GM21717 (cell line): Measurements from ENCODE around the gene TENT4A.
A peak's percentile ranks its signal among the peaks of the same experiment; 100 is the strongest.

Source experiments
- ATAC-seq: cut with Tn5 transposase; IDR thresholded peaks from one replicate; pipeline ENCODE4 v1.9.1; 2021; ENCODE audit warnings: mild to moderate bottlenecking, moderate library complexity; ENCODE audit not compliant: unreplicated experiment

Gene TENT4A

DNA sequence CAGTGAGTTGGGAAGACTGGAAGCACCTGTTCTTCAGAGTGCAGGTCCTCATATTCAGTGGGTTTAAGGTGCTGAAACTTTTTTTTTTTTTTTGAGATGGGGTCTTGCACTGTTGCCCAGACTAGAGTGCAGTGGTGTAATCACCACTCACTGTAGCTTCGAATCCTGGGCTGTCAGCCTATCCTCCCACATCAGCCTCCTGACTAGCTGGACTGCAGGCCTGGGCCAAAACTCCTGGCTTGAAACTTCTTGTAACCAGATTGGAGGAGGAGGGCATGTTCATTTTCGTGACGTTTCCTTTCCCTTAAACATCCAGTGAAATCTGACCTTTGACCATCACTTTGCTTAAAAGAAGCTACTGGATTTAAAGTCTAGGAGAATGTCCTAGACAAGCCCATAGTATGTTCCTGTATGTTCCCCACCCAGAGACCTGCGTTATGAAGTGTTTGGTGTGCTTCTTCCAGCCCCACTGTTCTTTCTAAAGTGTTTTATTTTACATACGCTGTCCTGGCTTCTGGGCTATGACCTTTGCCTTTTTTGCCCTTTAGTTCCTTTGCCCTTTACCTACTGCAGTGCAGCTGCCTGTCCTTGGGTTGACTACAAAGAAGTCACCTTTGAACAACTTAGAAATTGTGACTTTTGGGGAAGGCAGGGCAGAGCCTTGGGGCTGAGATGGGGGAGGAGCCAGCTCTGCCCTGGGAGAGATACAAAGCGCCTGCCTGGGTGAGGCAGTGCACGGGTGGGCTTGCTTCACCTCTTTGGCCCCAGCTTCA is 18.4 kb downstream of the TENT4A start:
- no peak for ATAC-seq

DNA sequence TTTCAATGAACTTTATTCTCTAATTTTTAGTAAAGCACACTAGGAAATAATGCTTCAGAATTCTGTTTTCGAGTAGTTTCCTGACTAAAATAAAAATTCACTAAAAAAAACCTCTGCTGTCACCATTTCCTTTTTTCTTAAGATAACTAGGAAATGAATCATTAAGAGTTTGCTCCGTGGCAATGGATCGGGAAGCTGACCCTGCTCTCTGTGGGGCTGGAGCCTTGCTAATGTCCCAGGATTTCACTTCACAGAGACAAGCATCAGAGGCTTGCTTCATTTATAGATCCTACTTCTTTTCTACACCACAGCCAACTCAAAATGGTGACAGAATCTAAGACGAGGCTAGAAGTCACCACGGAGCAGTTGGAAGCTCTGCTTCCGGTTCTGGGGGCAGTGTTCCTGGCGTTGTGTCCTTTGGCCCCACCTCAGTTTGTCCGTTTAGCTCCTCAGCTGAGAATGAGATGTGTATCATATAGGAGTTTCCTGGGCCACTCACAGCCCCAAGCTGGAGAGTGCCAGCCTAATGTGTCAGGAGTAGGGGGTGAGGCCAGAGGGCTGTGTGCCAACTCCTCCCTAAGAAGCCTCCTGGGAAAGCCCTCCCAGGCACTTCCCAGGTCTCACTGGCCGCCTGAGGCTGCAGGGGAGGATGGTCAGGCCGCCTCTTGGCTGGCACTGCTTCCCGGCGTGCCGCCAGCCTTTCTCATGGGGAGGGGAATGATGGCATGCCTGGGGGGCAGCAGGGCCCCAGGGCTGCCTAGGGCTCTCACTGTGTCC is 19.6 kb downstream of the TENT4A start:
- no peak for ATAC-seq

DNA sequence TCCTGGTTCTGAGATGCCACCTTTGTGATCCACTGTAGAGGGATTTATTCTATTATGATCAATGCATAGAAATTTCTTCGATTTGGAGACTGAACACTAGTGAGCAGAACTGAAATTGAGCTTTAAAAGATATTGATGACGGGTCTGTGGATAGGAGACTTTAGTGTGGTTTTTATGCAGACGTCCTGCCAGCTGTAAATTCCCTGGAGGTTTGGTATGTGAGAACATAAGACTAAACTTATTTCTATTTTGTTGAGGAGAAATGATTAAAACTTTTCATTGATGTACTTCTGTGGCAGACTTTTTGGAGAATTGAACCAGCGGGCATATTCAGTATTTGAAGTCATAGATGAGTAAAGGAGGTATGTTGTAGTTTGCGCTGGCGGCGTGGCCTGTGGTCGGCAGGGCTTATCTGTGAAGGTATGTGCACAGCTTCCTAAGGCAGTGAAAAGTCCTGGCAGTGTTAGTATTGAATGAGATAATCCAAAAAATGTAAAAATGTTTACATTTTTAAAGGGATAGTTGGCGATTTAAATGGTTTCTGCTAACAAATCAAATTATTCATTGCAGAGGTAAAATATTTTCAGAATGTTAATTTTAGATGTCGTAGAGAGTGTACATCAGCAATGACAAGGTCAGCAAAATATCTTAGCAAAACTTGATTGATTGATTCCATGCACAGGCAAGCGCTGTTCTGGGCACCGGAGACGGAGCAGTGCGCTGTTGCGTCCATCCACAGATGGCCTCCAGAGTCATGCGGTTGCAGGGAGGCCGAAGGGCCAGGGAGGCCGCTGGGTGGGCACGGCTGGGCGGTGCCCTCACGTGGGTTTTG is 20.4 kb downstream of the TENT4A start:
- no peak for ATAC-seq

DNA sequence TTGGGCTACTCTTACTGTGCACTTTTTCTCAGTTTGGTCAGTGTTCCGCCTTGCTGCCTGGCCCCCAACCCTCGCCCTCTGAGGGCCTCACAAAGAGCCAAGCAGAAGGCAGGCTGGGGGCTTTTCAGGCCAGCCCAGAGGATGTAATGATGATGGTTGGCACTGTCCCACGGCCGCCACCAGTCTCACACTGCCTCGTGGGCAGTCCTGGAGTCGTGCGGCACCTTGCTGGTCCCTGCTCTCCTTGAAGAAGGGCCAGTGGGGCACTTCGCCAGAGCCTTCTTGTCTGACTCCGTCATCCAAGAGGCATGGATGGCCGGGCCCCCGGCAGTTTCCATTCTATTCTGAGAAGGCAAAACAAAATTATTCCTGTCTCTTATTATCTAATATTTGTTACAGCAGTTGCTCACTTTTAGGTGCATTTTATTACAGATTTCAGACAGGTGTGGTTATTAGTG is 21.0 kb downstream of the TENT4A start:
- no peak for ATAC-seq

DNA sequence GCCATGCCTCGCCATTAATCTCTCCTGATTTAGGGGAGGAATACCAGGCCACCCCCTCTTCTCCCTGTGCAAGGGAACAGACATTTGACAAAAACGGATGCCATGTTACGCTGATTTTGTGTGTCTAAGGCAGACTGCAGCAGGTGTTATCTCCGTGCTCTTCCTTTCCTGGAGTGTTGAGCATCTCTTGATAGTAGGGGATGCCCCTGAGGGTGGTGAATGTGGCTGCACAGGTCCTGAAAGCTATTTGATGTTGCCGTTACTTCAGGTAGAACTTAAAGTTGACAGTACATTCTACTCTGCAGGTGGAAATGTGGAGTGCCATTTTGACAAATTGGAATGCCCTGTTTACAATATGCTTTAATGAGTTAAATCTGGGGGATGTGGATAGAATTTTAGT is 21.5 kb downstream of the TENT4A start:
- ATAC-seq: no peak

DNA sequence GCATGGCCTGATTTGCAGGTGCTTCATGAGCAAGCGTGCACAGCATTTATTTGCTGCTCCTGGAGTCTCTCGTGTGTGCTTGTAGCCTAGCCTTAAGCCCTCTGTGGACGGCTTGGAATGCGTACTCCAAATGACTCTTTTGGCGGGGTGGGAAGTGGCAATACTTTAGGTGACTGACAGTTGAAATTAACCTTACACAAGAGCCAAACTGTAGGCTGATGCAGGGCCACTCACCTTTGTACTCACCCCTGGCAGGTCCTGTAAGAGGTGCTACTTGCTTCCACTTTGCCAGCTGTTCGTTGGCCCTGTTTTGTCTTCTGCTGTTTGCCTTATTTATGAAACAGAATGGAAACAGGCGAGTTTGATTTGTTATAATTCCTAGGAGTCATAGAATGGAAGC is 22.9 kb downstream of the TENT4A start:
- no peak for ATAC-seq

DNA sequence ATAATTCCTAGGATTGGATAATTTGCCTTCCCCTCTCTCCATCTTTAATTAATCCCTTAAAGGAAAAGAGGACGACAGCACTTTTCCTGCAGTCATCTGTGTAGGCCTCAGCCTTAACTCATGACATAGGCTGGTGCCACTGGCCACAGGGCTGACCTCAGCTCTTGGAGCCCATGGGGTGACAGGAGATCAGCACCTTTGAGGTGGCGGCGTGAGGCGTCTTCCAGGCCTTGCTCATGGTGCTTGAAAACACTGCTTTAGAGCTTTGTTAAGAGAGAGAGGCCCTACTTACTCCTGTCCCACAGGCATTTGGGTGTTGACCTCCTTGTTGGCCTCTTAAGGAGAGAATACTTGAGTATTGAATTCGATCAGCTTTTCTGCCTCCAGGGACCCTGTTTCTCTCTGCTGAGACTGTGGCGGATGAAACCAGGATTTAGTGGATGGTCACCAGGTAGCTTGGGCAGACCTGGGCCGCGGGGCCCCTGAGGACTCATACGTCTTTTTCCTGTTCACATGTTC is 23.4 kb downstream of the TENT4A start:
- ATAC-seq: no peak

DNA sequence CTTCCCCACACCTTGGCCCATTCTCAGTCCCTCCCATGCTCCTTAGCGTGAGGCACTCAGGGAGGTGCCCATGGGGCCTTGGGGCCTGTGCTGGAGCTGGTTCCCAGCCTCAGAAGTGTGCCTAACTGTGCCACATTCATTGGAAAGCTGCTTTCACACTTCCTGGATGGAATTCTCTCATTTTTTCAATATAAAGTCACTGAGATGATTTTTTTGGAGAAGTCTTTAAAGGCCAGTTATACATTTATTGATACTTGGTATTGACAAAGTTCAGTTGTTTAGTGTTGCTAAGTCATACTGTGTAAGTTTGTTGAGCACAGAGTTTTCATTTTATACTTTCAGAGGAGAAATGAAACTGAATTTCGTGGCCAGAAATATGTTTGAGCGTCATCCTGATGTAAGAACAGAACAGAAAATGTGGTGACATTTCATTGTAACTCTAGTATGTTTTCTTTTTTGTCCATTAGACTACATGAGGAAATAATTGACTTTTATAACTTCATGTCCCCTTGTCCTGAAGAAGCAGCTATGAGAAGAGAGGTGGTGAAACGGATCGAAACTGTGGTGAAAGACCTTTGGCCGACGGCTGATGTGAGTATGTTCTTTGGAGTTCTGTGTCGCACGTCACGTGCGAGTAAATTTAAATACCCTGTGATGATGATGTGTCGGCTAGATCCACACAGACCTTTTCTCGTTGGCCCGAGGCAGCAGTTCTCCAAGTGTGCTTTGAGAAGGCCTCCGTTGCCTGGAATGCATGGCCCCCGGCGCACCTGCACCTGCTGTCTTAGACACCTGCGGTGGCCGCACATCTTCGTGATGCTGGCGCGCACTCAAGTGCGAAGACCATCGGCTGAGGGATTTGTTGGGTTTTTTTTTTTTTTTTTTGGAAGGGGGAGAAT is 24.1 kb downstream of the TENT4A start:
- peak; percentile 90 for ATAC-seq

DNA sequence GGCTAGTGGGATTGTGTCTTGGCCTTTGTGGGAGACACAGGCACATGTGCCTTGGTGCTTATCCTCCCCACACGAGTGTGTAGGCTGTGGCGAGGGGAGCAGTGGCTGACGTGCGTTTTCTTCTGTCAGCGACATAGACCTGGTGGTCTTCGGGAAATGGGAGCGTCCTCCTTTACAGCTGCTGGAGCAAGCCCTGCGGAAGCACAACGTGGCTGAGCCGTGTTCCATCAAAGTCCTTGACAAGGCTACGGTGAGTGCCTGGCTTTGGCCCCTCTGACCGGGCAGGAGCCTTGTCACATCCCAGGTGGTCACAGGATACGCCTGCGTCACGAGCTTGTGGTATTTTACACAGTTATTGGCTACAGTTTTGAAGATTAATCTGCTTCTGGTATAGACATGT is 26.4 kb downstream of the TENT4A start:
- ATAC-seq: no peak

DNA sequence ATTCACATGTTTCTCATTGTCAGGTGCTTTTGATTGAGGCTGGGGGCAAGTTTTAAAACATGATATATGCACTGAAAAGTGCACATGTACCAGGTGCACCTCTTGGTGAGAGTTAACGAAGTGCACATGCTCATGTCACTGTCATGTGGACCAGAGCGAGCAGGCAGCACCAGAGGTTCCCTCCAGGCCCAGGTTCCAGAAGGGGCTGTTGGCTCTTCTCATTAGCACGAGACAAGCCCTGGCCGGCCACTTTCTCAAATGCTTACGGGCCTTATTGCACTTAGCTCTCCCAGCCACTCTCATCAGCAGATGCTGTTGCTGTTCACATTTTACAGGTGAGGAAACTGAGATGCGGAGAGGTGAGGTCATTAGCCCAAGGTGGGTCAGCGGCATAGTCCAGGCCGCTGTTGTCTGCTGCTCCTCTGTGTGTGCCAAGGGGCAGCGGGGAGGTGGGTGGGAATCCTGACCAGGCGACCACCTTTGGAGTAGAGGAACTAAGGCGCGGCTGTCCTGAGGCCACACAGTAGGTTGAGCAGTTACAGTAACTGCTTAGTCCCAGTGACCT is 27.4 kb downstream of the TENT4A start:
- no peak for ATAC-seq

DNA sequence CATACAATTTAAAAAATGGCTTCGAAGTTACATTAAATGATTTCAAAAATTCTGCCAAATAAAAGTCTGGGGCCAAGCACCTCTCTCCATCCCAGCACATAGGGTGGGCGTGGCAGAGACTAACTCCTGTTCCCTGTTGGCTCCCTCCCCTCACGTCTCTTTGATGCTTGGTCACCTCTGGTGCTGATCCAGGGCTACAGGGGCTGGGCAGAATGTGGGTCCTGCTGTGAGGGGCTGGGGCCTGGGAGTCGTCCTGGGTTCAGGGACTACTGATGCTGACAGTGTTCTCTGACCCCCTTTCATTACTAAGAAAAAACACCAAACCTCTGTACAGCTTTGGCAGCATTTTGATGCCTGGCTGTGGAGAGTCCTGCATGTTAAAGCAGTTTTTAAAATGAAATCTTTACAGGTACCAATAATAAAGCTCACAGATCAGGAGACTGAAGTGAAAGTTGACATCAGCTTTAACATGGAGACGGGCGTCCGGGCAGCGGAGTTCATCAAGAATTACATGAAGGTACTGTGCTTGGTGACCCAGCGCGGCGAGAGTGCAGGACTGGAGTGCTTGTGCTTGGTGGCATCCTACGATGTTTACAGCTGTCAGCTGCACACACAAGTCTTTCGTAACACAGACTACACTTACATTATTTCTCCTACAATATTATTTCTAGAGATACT is 29.0 kb downstream of the TENT4A start:
- ATAC-seq: no peak

DNA sequence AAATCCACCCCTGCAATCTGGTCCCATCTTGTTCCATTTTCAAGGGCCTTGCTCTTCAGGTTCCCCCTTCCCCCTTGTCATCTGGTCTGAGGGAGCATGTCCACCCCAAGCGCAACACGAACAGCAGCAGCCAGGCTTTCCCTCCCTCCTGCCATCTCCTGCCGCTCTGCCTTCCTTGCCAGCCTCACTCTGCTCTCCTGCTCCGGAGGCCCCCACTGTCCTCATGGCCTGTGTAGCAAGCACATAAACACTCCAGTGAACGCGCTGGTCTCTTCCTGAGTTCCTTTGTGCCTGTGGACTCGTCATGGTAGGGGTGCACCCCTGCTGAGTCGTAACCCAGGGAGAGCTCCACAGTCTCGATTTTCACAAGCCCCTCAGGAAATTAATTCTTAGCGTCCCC is 29.9 kb downstream of the TENT4A start:
- no peak for ATAC-seq

DNA sequence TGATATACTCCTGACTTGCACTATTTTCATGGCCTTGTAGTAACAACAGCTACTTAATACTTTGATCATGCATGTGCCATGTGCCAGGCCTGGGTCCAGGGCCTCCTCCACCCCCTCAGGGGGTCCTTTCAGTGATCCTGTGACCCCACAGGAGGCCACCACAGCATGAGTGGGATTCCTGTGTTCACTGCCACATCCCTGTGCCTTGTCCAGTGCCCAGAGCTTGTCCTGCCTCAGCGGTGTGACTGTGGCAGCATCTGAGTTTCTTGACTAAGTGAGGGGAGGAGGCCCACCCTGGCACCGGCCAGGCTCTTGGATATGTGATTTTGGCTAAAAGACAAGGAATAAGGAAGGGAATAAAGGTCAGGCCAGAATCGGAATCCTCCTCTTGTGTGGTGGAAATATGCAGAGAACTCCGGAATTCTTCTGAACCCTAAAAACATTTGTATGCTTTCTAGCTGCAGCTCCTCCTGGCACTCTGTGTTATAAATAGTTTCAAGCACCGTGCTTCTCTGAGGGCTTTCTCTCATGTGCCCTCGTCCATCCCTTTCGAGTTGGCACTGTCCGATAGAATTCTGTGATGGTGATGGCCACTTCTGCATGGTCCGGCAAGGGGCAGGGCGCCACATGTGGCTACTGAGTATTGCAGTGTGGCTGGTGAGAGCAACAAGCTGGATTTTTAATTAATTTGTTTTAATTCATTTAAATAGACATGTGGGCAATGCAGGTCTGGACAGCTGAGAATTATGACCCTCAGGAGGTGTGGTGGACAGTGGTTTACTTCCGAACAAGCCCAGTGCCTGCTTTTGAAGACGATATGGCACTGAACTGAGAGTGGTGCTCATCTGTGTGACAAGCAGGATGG is 31.8 kb downstream of the TENT4A start:
- no peak for ATAC-seq

DNA sequence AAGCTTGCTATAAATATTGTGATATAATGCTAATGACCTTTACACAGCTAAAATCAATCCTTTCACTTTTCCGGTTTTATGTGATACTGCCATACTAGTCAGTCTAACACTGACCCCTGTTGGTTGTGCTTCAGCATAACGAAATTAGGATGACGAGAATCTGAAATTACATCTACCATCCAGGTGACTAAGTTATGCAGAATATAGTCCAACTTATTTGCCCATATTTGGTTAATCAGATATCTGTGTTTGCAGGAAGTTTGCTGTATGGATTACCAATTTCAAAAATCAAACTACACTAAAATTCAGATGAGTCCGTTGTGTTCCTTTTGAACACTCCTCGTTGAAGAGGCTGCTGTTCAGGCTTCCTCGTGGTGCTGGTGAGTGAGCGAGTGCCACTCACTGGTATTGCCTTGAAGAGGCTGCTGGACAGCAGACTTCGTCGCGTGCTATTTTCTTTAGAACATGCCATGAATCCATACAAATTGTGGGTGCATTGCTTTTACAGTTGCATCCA is 32.5 kb downstream of the TENT4A start:
- no peak for ATAC-seq

DNA sequence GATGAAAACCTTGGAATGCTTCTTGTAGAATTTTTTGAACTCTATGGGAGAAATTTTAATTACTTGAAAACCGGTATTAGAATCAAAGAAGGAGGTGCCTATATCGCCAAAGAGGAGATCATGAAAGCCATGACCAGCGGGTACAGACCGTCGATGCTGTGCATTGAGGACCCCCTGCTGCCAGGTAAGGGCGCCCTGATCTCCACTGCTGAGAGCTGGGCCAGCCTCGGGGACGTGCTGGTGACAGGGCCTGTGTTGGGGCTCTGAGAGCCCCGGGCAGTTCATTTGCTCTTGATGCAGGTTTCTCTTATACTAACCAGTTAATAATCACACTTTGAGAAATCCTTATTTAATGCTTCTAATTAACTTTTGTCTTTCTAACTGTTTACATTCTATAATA is 33.0 kb downstream of the TENT4A start:
- no peak for ATAC-seq

DNA sequence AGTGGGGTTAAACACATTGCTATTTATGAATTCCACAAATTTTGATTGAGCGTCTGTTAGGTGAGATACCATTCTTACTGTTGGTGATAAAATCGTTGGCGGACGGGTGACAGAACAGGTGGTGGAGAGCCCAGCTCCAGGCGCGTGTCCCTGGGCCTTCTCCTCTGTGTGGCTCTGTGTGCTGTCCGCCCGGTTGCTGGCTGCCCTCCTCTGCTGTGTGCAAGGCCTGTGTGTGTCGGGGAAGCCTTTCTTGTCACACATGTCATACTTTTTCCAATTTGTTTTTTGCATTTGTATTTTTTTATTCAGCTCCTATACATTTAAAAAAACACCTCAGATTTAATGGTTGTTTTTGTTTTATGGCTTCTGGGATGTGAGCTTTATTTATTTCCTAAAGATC is 33.9 kb downstream of the TENT4A start:
- no peak for ATAC-seq

DNA sequence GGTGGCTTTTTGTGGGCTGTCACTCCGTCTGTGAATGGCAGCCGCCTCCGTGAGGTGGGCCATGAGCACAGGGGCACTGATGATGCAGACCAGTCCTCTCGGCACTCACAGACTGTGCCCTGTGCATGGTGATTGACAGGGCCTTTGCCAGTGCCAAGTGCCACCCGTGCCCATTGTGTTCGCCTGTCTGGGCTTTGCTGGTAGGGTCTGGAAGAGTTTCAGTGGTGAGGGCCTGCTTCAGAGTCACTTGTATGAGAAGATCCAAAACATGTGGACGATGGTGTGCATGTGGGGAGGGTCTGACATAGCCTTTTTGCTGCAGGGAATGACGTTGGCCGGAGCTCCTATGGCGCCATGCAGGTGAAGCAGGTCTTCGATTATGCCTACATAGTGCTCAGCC is 34.9 kb downstream of the TENT4A start:
- ATAC-seq: no peak

DNA sequence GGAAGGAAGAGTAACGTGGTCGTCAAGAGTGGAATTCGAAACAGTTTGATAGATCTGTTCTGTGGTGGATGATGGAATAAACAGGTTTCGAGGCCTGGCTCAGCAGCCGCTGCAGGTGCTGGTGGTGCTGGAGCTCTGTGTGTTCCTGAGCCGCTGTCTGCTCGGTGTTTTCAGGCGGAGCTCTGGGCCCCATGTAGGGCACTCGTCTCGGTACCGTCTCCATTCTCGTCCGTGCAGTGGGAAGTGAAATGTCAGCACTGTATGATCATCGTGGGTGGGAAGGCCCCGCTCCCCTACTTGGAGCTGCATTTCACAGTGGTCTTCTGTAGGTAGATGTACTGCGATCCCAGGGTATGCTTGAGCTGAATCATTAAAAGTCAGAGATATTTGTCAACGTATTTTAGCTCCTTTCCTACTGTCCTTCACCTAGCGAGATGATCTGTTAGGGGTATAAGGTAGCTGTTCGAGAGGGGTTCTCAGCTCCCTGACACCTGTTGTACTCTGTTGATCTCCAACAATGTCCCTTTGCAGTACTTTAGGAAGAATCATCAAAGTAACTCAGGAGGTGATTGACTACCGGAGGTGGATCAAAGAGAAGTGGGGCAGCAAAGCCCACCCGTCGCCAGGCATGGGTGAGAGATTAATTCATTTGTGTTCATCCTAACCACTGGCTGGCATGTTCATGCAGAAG is 35.9 kb downstream of the TENT4A start:
- ATAC-seq: no peak
